Measurements from ENCODE around the gene SH2D4B. TPM values are rescaled to one million over a fixed set of nuclear protein-coding genes. Genes with fewer than 3 reads are reported as not detected.

Gene SH2D4B
- total and polyA plus RNA-seq, 2 of the 13 experiments (the other 11 are each of a cell fraction or from before 2014, with no cell fraction given) = not detected

DNA sequence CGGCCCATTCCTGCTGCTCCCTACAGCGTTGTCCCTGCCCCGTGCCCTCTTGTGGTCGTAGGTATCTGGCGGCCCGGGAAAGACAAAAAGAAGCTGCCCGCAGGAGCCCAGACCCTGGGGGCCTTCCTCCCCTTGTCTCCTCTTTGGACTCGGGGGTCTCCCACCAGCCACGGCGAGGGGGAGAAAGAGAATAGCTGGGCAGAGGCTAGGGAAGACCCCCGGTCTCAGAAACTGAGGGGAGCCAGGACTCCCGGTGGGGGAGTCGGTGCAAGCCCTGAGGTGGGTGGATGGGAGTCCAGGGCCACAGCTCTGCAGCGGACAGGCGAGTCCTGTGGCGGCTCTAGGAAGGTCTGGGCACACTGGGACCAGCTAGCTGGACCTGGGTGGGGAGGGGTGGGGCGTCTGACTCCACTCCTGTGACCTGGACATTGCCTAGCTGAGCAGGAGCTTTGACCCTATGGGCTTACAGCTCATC, 1.3 kb upstream of the SH2D4B start:
- DNase-seq (ENCODE audit: low spot score) = no peak
- WGBS (ENCODE audit: low lambda C conversion rate) = 74% methylated on average over 15 of the region's 17 CpGs
- Histone ChIP-seq H3K4me2 (ENCODE audit: low read depth, low read length) (no peak overlapping the region), H3K27ac (ENCODE audit: extremely low read length, insufficient read depth, low read length) (no peak overlapping the region), H3K9me3 (ENCODE audit: low read length) (no peaks in the 10 kb centered on the region), H2AFZ (ENCODE audit: low read length) (no peak overlapping the region), H3K4me3 (replicated peaks in 1 of 3; ENCODE audit: insufficient read depth in 1 of 3, low read depth in 2 of 3, low read length in 3 of 3) (no peak overlapping the region), H4K20me1 (ENCODE audit: insufficient read depth, low read length) (no peaks in the 10 kb centered on the region), H3K27me3 (ENCODE audit: control insufficient read depth in 1 of 2, insufficient read depth in 2 of 2, low read length in 2 of 2) (peaks cover 3 to 19% of the 10 kb centered on the region in 2 experiments; a peak in 3 of 5 replicates), H3K9ac (ENCODE audit: insufficient read depth, low read depth, low read length) (no peak overlapping the region), H3K79me2 (ENCODE audit: insufficient read depth, low read length) (no peaks in the 10 kb centered on the region), H3K4me1 (ENCODE audit: insufficient read depth, low read length) (no peaks in the 10 kb centered on the region), H3K36me3 (replicated peaks in 1 of 2; ENCODE audit: control insufficient read depth in 1 of 2, insufficient read depth in 2 of 2, low read length in 2 of 2) (no peaks in the 10 kb centered on the region)
- intact Hi-C loops (cut with micrococcal nuclease; ENCODE audit: unreplicated experiment) = loop anchor here (10.0 kb wide), 1 partner anchor 152 kb away; no protein-coding TSS in a partner anchor
- no peak for TF ChIP-seq NR2F6 (IDR thresholded peaks at IDR 0.05)
- no peak for TF ChIP-seq NR2F6 (CRISPR knock-in tag; IDR thresholded peaks at IDR 0.05)
- no peak for TF ChIP-seq FOXK2 (IDR thresholded peaks at IDR 0.05)
- no peak for TF ChIP-seq NFE2L1 (CRISPR knock-in tag; IDR thresholded peaks at IDR 0.05; ENCODE audit: borderline replicate concordance)
- no peak for TF ChIP-seq NCOA2 (CRISPR knock-in tag; IDR thresholded peaks at IDR 0.05)
- TF ChIP-seq SMYD3 (CRISPR knock-in tag; IDR thresholded peaks at IDR 0.05) = no peak
- no peak for TF ChIP-seq ZKSCAN8 (CRISPR knock-in tag; IDR thresholded peaks at IDR 0.05; ENCODE audit: borderline replicate concordance)
- no peak for TF ChIP-seq NONO (IDR thresholded peaks at IDR 0.05)
- TF ChIP-seq NONO (CRISPR knock-in tag; conservative IDR thresholded peaks at IDR 0.05) = no peak
- no peak for TF ChIP-seq ZNF615 (CRISPR knock-in tag; IDR thresholded peaks at IDR 0.05; ENCODE audit: borderline replicate concordance)
- TF ChIP-seq ZSCAN30 (CRISPR knock-in tag; IDR thresholded peaks at IDR 0.05) = no peak
- TF ChIP-seq NCOR1 (IDR thresholded peaks at IDR 0.05; ENCODE audit: borderline replicate concordance, low read length) = no peak
- TF ChIP-seq ZNF331 (CRISPR knock-in tag; IDR thresholded peaks at IDR 0.05) = no peak
- TF ChIP-seq TBL1XR1 (IDR thresholded peaks at IDR 0.05; ENCODE audit: borderline replicate concordance, low read length, partially characterized antibody) = no peak
- TF ChIP-seq REXO4 (CRISPR knock-in tag; IDR thresholded peaks at IDR 0.05; ENCODE audit: borderline replicate concordance) = no peak
- TF ChIP-seq ZNF841 (CRISPR knock-in tag; IDR thresholded peaks at IDR 0.05; ENCODE audit: borderline replicate concordance) = no peak
- no peak for TF ChIP-seq PAF1 (CRISPR knock-in tag; IDR thresholded peaks at IDR 0.05)
- no peak for TF ChIP-seq CHD2 (IDR thresholded peaks at IDR 0.05; ENCODE audit: low read depth, low read length)
- TF ChIP-seq, protein P1, sequence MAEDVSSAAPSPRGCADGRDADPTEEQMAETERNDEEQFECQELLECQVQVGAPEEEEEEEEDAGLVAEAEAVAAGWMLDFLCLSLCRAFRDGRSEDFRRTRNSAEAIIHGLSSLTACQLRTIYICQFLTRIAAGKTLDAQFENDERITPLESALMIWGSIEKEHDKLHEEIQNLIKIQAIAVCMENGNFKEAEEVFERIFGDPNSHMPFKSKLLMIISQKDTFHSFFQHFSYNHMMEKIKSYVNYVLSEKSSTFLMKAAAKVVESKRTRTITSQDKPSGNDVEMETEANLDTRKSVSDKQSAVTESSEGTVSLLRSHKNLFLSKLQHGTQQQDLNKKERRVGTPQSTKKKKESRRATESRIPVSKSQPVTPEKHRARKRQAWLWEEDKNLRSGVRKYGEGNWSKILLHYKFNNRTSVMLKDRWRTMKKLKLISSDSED (CRISPR knock-in tag; IDR thresholded peaks at IDR 0.05) = no peak
- no peak for FAIRE-seq
- ChIA-PET CTCF (ENCODE audit: low intra/inter-chr PET ratio, low total read pairs) (no interaction called here), POLR2A (no interaction called here)
- in situ Hi-C loops (cut with HindIII; ENCODE audit: extremely low pct_ligation_motif_present, low pct_unique_long_range_greater_than_20kb) = no loop called here
- ATAC-seq = no peak; the same call in 2 of the 3 replicates
- BruUV-seq (replicated peaks) = no TSS peak

Data from HepG2 (cell line).